ENCODE results near the gene OMP. TPM values are rescaled to one million over a fixed set of nuclear protein-coding genes. Genes with fewer than 3 reads are reported as not detected.
A peak's percentile ranks its signal among the peaks of the same experiment; 100 is the strongest.

The OMP gene
- total and polyA plus RNA-seq, 2 of the 13 experiments (the other 11 are each of a cell fraction or from before 2014, with no cell fraction given) = not detected

GRCh38 chr11:77144857-77145428, 42.3 kb downstream of the OMP start (continued):
- TF ChIP-seq NRL (CRISPR knock-in tag; IDR thresholded peaks at IDR 0.05; ENCODE audit: borderline replicate concordance) (no peak), HNF4A (CRISPR knock-in tag; IDR thresholded peaks at IDR 0.05) (peak; percentile 99), ZNF605 (CRISPR knock-in tag; IDR thresholded peaks at IDR 0.05) (0 out of 2 replicates have a peak, but pooled peaks have one; percentile 40), ZNF343 (CRISPR knock-in tag; IDR thresholded peaks at IDR 0.05) (peak; percentile 58; the same call in 1 of the 2 replicates), CREBL2 (CRISPR knock-in tag; IDR thresholded peaks at IDR 0.05; ENCODE audit: borderline replicate concordance) (no peak), ZNF446 (CRISPR knock-in tag; IDR thresholded peaks at IDR 0.05) (no peak)
- TF ChIP-seq, protein P1, sequence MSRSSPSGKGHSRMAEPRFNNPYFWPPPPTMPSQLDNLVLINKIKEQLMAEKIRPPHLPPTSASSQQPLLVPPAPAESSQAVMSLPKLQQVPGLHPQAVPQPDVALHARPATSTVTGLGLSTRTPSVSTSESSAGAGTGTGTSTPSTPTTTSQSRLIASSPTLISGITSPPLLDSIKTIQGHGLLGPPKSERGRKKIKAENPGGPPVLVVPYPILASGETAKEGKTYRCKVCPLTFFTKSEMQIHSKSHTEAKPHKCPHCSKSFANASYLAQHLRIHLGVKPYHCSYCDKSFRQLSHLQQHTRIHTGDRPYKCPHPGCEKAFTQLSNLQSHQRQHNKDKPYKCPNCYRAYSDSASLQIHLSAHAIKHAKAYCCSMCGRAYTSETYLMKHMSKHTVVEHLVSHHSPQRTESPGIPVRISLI (CRISPR knock-in tag; IDR thresholded peaks at IDR 0.05; ENCODE audit: borderline replicate concordance) = peak; percentile 12; the same call in 1 of the 2 replicates

DNA sequence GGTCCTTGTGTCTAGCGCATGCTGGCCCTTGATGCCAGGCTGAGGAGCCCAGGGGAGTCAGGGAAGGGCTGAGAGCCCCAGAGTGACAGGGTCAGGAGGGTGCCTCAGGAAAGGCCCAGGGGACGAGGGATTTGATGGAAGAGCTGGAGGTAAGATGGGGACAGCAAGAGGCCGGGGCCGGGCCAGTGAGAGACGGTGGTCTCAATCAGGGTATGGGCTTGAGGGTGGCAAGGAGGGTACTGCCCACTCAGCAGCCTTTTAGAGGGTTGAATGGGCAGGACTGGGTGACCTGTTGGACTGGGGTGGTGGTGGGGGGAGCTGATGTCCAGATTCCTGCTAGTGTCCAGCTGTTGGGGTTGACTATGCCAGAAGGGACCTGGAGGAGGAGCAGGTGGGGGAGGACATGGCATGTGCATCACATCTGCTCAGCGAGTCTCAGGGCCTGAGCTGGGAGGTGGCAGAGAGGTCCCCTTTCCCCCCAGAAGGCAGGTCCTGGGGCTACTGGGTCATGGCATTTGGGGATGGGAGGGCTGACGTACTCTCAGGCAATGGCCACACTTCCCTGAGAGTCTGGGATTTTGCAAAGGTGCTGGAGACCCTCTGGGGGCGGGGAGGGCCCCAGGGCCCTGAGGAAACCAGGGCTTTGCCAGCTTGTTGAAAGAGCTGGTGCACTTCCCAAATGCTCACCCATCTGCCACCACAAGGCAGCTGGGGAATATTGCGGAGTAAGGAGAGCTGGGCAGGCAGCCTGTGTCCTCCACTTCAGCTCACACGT, 43.8 kb downstream of the OMP start:
- FAIRE-seq = no peak
- in situ Hi-C loops (cut with HindIII; ENCODE audit: extremely low pct_ligation_motif_present, low pct_unique_long_range_greater_than_20kb) = no loop called here
- POLR2A ChIA-PET = interaction anchor here (1.0 to 1.2 kb wide), 2 partner anchors 15 to 18 kb away, joined by 3 to 4 read pairs; partner anchors contain the start of gene MYO7A
- ATAC-seq = no peak
- H3K27ac ChIP-seq (ENCODE audit: extremely low read length, insufficient read depth, low read length) = no peak overlapping the region
- H3K36me3 ChIP-seq (replicated peaks in 1 of 2; ENCODE audit: control insufficient read depth in 1 of 2, insufficient read depth in 2 of 2, low read length in 2 of 2) = no peaks in the 10 kb centered on the region
- BruUV-seq (replicated peaks) = no TSS peak
- no peaks in the 10 kb centered on the region for H3K9me3 ChIP-seq (ENCODE audit: low read length)
- no peak overlapping the region for H2AFZ ChIP-seq (ENCODE audit: low read length)
- WGBS (ENCODE audit: low lambda C conversion rate) = 94% methylated on average over 6 of the region's 10 CpGs
- DNase-seq (ENCODE audit: low spot score) = no peak
- no peaks in the 10 kb centered on the region for H3K27me3 ChIP-seq (ENCODE audit: control insufficient read depth in 1 of 2, insufficient read depth in 2 of 2, low read length in 2 of 2)
- no peak overlapping the region for H3K4me2 ChIP-seq (ENCODE audit: low read depth, low read length)
- H3K4me1 ChIP-seq (ENCODE audit: insufficient read depth, low read length) = peaks cover 40% of the 10 kb centered on the region
- no peak overlapping the region for H3K4me3 ChIP-seq (replicated peaks in 1 of 3; ENCODE audit: insufficient read depth in 1 of 3, low read depth in 2 of 3, low read length in 3 of 3)
- CTCF ChIA-PET (ENCODE audit: low intra/inter-chr PET ratio, low total read pairs) = no interaction called here
- H3K79me2 ChIP-seq (ENCODE audit: insufficient read depth, low read length) = no peaks in the 10 kb centered on the region
- intact Hi-C loops (cut with micrococcal nuclease; ENCODE audit: unreplicated experiment) = no loop called here
- no peak overlapping the region for H3K9ac ChIP-seq (ENCODE audit: insufficient read depth, low read depth, low read length)
- H4K20me1 ChIP-seq (ENCODE audit: insufficient read depth, low read length) = no peaks in the 10 kb centered on the region
- TF ChIP-seq, protein P2, sequence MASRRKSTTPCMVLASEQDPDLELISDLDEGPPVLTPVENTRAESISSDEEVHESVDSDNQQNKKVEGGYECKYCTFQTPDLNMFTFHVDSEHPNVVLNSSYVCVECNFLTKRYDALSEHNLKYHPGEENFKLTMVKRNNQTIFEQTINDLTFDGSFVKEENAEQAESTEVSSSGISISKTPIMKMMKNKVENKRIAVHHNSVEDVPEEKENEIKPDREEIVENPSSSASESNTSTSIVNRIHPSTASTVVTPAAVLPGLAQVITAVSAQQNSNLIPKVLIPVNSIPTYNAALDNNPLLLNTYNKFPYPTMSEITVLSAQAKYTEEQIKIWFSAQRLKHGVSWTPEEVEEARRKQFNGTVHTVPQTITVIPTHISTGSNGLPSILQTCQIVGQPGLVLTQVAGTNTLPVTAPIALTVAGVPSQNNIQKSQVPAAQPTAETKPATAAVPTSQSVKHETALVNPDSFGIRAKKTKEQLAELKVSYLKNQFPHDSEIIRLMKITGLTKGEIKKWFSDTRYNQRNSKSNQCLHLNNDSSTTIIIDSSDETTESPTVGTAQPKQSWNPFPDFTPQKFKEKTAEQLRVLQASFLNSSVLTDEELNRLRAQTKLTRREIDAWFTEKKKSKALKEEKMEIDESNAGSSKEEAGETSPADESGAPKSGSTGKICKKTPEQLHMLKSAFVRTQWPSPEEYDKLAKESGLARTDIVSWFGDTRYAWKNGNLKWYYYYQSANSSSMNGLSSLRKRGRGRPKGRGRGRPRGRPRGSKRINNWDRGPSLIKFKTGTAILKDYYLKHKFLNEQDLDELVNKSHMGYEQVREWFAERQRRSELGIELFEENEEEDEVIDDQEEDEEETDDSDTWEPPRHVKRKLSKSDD (CRISPR knock-in tag; IDR thresholded peaks at IDR 0.05; ENCODE audit: low read depth) = no peak
- TF ChIP-seq, protein P3, sequence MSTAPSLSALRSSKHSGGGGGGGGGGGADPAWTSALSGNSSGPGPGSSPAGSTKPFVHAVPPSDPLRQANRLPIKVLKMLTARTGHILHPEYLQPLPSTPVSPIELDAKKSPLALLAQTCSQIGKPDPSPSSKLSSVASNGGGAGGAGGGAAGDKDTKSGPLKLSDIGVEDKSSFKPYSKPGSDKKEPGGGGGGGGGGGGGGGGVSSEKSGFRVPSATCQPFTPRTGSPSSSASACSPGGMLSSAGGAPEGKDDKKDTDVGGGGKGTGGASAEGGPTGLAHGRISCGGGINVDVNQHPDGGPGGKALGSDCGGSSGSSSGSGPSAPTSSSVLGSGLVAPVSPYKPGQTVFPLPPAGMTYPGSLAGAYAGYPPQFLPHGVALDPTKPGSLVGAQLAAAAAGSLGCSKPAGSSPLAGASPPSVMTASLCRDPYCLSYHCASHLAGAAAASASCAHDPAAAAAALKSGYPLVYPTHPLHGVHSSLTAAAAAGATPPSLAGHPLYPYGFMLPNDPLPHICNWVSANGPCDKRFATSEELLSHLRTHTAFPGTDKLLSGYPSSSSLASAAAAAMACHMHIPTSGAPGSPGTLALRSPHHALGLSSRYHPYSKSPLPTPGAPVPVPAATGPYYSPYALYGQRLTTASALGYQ (CRISPR knock-in tag; IDR thresholded peaks at IDR 0.05) = no peak
- no peak for TF ChIP-seq SCMH1 (CRISPR knock-in tag; IDR thresholded peaks at IDR 0.05; ENCODE audit: borderline replicate concordance)
- no peak for TF ChIP-seq EEA1 (CRISPR knock-in tag; IDR thresholded peaks at IDR 0.05; ENCODE audit: borderline replicate concordance)
- TF ChIP-seq SMYD3 (CRISPR knock-in tag; IDR thresholded peaks at IDR 0.05) = no peak
- TF ChIP-seq PITX1 (CRISPR knock-in tag; IDR thresholded peaks at IDR 0.05) = no peak
- TF ChIP-seq ZNF44 (CRISPR knock-in tag; IDR thresholded peaks at IDR 0.05) = no peak
- TF ChIP-seq IKZF4 (CRISPR knock-in tag; IDR thresholded peaks at IDR 0.05; ENCODE audit: borderline replicate concordance, low read depth, not compliant biosample characterization) = no peak
- no peak for TF ChIP-seq ZNF598 (CRISPR knock-in tag; IDR thresholded peaks at IDR 0.05; ENCODE audit: borderline replicate concordance)

Measured in HepG2 (cell line).